GM19035 (cell line): ENCODE data around the gene ASPSCR1.
"Not testable (repeated sequence)": the region's sequence is repeated elsewhere in the genome, so short reads cannot be mapped to it uniquely, and the experiment has no call there.

Experiments used
- ATAC-seq: cut with Tn5 transposase; IDR thresholded peaks from one replicate; pipeline ENCODE4 v1.9.1; 2021; ENCODE audit not compliant: unreplicated experiment

Gene ASPSCR1

DNA sequence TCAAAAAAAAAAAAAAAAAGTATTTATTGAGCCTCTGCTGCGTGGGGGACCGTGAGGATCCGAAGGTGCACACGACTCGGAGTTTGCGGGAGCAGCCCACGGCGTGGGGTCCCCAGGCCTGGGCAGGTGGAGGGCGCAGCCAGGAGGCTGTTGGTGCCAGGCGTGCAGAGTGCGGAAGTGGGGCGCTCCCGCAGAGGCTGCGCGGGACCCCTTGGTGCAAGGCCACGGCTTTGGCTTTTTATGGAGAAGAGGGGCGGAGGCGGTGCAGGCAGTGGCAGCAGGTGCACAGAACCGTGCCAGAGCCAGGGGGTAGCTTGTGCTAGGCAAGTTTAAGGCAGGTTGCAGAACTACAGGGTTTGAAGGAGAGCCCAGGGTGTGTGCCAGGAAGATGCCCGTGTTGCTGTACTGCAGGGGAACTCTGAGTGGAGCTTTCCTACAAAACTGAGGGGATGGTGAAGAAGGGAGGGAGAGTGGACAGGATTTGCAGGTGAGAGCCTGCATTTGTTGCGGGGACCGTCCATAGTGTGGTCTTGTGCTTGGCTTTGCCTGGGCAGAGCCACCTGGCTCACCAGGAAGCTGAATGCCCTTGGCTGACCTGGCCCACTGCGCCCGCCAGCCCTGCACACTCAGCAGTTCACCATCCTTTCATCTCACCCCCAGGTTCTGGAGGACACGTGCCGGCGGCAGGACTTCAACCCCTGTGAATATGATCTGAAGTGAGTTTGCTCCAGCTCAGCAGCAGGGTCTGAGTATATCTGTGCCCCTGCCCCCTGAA lies 1.3 kb downstream of the ASPSCR1 start:
- ATAC-seq, result no peak

DNA sequence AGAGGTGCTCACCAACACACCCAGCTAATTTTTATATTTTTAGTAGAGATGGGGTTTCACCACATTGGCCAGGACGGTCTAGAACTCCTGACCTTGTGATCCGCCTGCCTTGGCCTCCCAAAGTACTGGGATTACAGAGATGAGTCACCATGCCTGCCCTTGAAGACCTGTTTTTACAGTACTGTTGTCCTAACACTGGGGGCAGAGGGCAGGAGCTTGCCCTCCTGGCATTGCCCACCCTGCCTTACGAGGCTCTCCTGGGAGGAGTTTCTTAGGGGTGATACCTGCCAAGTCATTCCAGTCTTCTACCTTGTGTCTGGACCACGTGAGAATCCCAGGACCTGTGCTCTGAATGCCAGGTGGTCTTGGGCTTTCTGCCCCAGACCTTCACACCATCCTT lies 2.7 kb downstream of the ASPSCR1 start:
- ATAC-seq, result no peak

DNA sequence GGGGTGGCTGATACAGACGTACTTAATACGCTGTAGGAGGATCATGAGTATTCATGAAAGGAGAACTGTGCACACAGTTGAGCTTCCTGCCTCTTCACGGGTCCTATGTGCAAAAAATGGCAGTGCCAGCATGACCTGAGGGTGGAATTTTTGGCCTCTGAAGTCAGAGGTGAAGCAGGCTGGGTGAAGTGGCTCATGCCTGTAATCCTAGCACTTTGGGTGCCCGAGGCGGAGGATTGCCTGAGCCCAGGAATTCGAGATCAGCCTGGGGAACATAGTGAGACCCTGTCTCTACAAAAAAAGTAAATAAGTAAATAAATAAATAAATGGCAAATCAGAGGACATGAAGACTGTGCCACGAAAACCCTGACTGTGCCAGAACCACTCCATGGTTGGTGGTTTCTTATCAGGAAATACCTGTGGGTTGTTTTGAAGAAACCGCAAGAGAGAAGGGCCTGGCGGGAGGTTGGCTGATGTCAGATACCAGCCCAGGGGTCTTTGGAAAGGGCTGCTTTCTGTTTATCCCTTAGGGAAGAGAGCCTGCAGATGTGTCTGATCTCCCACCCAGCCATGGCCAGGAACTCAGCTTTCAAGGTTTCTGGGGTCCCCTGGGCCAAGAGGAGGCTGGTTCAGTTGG lies 3.4 kb downstream of the ASPSCR1 start:
- ATAC-seq, result no peak

DNA sequence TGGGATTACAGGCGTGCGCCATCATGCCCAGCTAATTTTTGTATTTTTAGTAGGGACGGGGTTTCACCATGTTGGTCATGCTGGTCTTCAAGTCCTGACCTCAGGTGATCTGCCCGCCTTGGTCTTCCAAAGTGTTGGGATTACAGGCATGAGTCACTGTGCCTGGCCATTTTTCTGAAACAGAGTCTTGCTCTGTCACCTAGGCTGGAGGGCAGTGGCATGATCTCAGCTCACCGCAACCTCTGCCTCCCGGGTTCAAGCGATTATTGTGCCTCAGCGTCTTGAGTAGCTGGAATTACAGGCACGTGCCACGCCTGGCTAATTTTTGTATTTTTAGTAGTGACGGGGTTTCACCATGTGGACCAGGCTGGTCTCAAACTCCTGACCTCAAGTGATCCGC lies 4.1 kb downstream of the ASPSCR1 start:
- ATAC-seq, result not testable (repeated sequence)

DNA sequence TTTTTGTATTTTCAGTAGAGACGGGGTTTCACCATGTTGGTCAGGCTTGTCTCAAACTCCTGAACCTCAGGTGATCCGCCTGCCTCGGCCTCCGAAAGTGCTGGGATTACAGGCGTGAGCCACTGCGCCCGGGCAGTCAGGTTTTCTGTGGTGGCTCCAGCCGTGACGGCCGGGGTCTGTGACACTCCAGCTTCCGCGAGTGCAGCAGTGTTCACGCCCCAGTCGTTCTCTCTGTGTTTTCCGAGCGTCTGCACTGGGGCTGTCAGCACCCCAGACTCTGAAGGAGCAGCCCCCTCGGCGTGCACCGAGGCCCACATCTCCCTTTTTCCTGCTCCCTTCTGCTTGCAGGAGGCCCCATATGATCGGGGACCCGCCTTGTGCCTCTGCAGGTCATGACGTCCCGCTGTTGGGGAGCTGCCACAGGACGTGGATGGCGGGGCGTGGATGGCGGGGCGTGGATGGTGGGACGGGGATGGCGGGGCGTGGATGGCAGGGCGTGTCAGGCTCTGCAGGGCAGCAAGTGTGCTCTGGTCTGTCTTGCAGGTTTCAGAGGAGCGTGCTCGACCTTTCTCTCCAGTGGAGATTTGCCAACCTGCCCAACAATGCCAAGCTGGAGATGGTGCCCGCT lies 5.7 kb downstream of the ASPSCR1 start:
- no peak for ATAC-seq

DNA sequence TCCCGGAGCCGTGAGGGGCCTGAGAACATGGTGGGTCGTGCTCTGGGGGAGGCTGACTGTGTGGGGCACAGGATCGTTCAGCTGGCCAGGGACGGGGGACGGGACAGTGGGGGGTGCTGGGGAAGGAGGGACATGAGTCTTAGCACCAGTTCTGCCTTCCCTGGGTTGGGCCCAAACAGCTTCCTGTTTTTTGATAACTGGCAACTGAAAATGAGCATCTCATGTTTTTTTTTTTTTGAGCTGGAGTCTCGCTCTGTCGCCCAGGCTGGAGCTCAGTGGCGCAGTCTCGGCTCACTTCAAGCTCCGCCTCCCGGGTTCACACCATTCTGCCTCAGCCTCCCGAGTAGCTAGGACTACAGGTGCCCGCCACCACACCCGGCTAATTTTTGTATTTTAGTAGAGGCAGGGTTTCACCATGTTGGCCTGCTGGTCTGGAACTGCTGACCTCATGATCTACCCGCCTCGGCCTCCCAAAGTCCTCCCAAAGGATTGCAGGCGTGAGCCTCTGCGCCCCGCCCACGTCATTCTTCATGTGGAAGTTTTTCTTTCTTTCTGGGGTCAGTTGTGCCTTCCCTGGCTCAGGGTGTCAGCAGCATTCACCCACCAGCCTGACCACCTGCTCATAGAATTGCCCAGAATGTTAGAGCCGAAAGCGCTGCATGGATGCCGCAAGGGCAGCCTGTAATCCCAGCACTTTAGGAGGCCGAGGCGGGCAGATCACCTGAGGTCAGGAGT lies 6.4 kb downstream of the ASPSCR1 start:
- ATAC-seq, result no peak

DNA sequence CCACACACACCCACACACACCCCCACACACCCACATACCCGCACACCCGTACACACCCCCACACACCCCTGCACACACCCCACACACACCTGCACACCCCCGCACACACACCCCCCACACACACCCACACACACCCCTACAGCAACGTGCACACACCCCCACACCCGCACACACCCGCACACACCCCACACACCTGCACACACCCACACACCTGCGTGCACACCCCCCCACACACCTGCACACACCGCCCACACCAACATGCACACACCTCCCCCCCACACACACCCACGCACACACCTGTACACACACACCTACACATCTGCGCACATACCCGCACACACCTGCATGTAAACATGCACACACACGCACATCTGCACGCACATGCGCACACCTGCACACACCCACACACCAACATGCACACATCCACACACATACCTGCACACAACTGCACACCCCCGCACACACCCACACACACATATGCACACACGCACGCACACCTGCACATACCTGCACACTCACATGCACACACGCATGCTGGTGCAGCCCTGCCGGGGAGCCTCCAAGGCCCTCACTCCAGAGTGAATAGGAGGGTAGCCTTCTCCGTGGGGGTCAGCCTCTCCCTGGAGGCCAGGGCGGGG lies 7.5 kb downstream of the ASPSCR1 start:
- no peak for ATAC-seq

DNA sequence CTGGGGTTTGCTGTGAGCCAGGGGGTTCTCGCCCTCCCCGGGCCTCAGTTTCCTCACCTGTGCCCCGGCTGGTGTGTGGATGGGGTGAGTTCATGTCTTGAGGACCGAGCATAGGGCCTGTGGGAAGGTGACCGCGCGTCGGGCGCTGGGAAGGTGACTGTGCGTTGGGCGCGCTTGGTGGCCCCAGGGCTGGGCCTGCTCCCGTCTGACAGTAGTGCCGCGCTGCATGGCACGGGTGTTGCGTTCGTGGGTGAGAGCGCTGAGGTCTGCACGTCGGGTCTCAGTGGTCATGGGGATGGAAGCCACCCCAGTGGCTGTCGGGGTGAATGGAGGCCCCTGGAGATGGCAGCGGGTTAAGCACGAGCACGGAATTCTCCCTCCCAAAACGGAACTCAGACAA lies 9.2 kb downstream of the ASPSCR1 start:
- ATAC-seq, result no peak

DNA sequence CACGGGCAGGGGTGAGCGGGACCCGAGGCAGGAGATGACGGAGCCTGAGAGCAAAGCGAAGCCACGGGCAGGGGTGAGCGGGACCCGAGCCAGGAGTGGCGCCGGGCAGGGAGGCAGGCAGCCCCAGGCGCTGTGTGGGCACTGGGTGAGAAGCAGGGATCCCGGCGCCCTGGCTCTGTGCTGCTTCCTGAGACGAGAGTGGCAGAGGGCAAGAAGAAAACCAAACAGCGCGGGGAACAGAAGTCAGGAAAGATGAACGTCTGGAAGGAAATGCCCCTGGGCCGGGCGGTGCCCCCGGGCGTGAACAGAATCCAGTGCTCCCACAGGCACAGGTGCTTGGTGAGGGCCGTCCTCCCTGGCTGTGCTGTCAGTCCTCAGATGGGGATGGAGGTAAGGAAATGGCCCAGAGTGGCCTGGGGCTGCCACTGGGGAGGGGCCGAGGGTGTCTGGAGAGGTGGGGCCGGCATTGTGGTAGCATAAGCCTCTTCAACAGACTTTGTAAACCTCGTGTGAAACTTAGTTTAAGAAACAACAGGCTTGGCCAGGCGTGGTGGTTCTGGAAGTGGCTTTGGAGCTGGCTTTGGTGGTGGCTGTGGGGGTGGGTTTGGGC lies 9.8 kb downstream of the ASPSCR1 start:
- ATAC-seq, result no peak

DNA sequence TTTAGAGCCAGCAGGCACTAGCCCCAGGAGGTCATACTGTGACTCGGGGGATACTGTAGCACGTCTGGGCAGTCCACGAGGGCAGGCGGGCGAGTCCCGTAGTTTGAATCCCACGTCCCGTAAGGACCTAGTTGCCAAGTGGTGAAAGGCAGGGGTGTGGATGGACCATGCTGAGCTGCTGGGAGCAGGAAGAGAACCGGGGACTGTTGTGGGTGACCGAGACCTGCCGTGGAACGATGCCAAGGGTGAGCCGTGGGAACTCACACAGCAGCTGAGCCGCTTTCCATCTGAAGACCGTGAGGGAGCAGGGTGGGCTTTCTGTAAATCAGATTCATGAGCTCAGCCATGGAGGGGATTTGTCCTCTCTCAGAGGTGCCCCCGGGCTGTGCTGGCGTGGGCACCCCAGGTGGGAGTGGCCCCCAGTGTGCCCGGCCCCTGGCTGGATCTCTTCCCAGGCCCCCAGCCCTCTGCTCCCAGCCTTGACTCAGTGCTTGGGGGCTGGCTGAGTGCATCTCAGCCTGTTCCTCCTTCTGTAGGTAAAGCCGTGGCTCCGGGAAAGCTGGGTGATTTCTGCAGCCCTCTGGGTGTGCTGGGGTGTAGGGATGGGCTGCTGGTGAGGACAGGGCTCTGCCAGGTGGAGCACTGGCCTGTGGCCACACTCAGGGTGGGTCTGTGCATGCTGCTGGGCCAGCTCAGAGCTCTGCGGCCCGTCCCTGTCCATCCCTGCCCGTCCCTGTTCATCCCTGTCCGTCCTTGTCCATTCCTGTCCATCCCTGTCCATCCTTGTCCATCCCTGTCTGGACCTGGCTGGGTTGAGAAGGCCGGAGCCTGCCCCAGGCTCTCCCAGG lies 13.6 kb downstream of the ASPSCR1 start:
- no peak for ATAC-seq

DNA sequence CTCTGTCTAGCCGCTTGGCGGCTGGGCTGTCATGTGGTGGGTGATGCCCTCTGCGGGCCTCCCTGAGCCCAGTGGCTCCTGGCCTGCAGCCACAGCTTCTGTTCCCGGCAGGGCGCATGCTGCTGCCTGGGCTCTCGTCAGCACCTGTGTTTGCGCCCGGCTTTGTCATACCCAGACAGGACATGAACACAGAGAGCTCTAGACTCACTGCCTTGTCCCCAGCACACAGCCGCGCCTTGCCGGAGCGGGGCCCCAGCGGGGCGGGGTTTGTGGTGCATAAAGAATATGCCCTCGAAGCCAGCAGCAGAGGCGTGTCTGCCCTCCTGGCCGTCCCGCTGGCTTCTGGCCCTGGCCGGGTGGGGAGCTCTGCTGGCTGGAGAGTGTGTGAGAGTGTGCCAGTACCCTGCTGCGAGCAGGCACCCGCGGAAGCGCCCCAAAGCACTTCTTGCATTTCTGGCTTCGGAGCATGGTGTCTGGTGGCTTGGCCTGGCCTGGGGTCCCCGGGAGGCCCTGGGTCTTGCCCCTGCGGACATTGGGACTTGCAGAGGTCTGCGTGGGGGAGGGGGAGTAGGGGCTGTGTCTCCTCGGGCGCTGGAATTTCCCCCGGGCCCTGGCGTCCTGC lies 14.4 kb downstream of the ASPSCR1 start:
- no peak for ATAC-seq

DNA sequence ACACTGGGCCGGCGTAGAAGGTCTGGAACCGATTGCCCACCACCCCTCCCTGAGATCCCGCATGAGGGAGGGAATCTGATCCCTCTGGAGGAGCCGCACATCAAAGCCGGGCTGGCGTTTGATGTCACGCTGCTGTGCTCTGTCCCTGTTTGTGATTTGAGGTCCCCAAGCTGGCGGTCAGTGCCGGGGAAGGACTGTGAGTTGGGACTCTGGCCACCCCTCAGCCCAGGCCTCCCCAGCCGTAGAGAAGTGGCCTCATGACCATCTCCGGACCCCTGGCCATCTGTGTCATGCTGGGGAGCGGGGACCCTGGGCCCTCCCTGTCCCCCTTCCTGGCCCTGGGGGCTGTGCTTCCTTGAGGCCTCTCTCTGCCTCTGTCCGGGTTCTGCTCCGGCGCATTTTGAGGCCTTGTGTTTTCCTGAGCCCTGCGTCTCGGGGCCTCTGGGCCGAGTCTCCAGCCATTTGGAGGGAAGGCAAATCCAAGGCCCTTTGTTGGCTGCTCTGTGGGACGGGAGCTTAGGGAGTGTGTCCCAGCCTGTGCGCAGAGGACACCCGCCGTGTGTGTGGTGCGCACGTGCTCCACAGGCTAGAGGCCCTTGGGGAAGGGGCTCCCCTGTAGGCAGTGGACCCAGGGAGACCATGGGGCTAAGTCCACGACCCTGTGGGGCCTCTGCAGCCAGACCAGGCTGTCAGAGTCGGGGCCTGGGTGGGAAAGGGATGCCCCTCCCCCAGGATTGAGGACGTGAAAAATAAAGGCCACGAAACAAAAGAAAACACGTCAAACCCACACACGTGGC lies 15.1 kb downstream of the ASPSCR1 start:
- no peak for ATAC-seq

DNA sequence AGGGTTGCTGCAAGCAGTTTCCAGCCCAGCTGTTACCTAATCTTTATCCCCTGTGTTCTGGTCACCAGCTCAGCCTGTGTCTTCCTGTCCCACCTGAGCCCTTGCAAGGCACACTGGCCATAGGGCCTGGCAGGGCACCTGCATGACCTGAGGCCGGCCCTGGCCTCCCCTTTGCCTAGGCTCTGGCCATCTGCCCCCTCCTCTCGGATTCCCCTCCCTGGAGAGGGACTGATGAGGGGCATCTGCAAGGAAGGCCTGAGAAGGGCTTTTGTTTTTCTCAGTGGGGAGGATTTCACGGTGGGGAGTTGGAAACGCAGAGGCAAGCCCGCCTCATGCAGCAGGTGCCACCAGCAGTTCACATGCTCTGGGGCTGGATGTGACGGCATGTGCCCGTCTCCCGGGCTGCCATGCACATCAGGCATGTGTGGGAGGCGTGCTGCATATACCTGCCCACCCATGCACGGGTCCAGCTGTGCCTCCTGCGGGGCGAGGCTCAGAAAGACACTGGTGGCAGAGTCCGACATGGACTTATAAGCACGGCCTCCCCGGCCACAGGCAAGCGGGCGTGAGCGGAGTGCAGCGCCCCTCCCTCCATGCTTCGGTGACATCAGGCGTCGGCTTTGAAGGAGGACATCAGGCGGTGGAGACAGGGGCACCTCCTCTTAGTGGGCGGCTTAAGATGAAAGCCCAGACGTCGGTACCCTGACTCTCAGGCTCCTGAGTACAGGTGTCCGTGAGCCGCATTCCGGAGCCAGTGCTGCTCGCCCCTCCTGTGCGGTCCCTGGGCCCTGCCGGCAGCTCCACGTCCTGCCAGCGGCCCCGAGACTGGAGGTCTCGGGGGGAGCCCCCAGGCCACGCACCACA lies 16.5 kb downstream of the ASPSCR1 start:
- ATAC-seq, result no peak

DNA sequence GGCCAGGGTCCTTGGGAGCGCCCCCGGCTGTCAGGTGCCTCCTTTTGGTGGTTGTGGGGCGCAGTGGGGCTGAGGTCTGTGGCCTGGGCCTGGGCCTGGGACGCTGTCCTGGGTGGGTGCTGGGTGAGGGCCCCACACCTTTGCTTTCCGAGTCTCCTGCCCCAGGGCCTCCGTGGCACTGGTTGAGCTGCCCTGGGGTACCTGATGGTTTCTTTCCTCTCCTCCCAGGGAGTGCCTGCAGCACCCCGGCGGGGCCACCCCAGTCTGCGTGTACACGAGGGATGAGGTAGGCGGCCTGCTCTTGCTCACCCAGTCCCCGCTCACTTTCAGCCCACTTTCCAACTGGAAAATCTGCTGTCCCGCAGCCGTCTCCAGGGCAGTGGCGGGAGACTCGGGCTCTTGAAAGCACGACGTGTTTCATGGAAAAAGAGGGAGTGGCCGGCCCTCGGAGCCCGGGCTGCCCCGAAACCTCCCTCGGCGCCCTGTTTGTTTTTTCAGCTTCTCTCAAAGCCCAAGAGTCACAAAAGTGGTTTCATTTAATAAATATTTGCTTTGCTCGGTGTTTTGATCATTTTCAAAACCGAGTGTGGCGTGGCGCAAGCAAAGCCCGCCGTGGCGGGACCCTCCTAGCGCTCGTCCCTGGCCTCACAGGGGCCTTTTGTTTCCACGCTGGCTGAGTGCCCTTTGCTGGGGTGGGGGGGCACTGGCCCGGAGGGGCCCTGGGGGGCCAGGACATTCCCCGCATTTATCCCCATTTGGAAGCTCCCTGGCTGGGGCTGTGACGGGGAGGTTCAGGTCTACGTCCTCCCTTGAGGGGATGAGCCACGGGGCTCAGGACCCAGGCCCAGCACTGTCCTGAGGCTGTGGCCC lies 17.4 kb downstream of the ASPSCR1 start:
- ATAC-seq, result no peak

DNA sequence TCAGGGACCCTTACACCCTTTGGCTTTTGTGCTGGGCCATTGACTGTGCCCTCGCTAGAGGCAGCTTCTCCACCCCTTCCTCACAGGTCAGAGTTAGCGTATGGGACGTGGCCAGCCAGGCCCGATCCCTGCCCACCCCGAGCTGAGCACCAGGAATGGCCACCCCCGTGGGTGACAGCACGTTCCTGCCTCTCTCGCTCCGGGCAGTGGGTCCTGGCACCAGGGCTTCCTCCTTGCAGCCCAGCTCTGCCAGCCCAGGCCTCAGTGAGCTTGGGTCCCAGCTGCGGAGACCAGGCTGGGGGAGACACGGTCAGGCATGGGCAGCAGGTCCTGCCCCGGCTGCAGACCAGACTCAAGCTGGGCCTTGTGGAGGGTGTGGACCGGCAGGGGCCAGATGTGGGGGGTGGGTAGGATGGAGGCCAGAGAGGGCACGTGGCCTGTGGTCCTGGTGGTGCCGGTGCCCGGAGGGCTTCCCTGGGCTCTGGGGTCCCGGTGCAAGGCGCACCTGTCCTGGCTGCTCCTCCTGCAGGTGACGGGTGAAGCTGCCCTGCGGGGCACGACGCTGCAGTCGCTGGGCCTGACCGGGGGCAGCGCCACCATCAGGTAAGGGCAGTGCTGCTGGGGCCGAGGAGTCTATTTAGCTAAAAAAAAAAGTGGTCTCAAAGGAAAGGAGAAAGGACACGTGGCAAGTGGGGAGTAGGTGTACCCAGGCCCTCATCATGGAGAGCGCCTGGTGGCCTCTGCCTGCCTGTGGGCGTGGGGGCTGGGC lies 18.2 kb downstream of the ASPSCR1 start:
- ATAC-seq, result no peak

DNA sequence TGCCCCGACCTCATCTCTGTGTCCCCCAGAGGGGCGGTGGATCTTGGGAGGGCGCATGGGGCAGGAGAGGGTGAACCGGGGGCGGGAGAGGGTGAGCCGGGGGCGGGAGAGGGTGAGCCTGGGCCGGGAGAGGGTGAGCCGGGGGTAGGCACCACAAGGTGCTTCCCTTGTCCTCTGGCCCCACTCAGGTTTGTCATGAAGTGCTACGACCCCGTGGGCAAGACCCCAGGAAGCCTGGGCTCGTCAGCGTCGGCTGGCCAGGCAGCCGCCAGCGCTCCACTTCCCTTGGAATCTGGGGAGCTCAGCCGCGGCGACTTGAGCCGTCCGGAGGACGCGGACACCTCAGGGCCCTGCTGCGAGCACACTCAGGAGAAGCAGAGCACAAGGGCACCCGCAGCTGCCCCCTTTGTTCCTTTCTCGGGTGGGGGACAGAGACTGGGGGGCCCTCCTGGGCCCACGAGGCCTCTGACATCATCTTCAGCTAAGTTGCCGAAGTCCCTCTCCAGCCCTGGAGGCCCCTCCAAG lies 18.9 kb downstream of the ASPSCR1 start:
- ATAC-seq, result no peak
